Ishikawa (cell line): ENCODE data around the gene HTRA3.

Source experiments
- CEBPB ChIP-seq: IDR thresholded peaks from 2 replicates; pipeline ENCODE4 v1.6.1; 2012
- CREB1 ChIP-seq: IDR thresholded peaks from 2 replicates; pipeline ENCODE4 v1.6.1; 2012; ENCODE audit warnings: low read depth
- EGR1 ChIP-seq: IDR thresholded peaks from 2 replicates; pipeline ENCODE4 v1.6.1; 2012
- EP300 ChIP-seq: IDR thresholded peaks from 2 replicates; pipeline ENCODE4 v1.6.1; 2012; ENCODE audit warnings: borderline replicate concordance
- FOXM1 ChIP-seq: IDR thresholded peaks from 2 replicates; pipeline ENCODE4 v1.6.1; 2012; ENCODE audit warnings: low read depth, borderline replicate concordance
- MAX ChIP-seq: IDR thresholded peaks from 2 replicates; pipeline ENCODE4 v1.6.1; 2012
- NFIC ChIP-seq: IDR thresholded peaks from 2 replicates; pipeline ENCODE4 v1.6.1; 2012
- RAD21 ChIP-seq: IDR thresholded peaks from 2 replicates; pipeline ENCODE4 v1.6.1; 2012; ENCODE audit warnings: low read depth
- REST ChIP-seq: IDR thresholded peaks from 2 replicates; pipeline ENCODE4 v1.6.1; 2012; ENCODE audit warnings: low read depth, mild to moderate bottlenecking
- TAF1 ChIP-seq: IDR thresholded peaks from 2 replicates; pipeline ENCODE4 v1.6.1; 2012; ENCODE audit warnings: low read depth, mild to moderate bottlenecking
- TCF12 ChIP-seq: IDR thresholded peaks from 2 replicates; pipeline ENCODE4 v1.6.1; 2012; ENCODE audit warnings: low read depth
- TEAD4 ChIP-seq: IDR thresholded peaks from 2 replicates; pipeline ENCODE4 v1.6.1; 2012
- USF1 ChIP-seq: IDR thresholded peaks from 2 replicates; pipeline ENCODE4 v1.6.1; 2012
- YY1 ChIP-seq: IDR thresholded peaks from 2 replicates; pipeline ENCODE4 v1.6.1; 2012; ENCODE audit warnings: low read depth
- ZBTB7A ChIP-seq: IDR thresholded peaks from 2 replicates; pipeline ENCODE4 v1.6.1; 2012; ENCODE audit warnings: low read depth

The HTRA3 gene

GRCh38 chr4:8250637-8251036, 18.9 kb upstream of the HTRA3 start:
- TF ChIP-seq FOXM1 (no peak), TAF1 (no peak), NFIC (no peak), EP300 (no peak), USF1 (no peak), EGR1 (no peak), ZBTB7A (no peak), CREB1 (no peak), TEAD4 (no peak), TCF12 (no peak), MAX (no peak)

GRCh38 chr4:8251110-8251883, 18.3 kb upstream of the HTRA3 start:
- TF ChIP-seq CREB1 (no peak), MAX (no peak), FOXM1 (no peak), EGR1 (no peak), TEAD4 (no peak)

GRCh38 chr4:8252301-8253173, 17.0 kb upstream of the HTRA3 start:
- no peak for TF ChIP-seq ZBTB7A
- TF ChIP-seq REST = no peak
- no peak for TF ChIP-seq CEBPB
- TF ChIP-seq FOXM1 = no peak
- no peak for TF ChIP-seq YY1
- TF ChIP-seq EP300 = no peak
- TF ChIP-seq NFIC = no peak
- TF ChIP-seq TCF12 = no peak

- TF ChIP-seq FOXM1 (no peak), TCF12 (no peak), REST (no peak), ZBTB7A (no peak), TAF1 (no peak), MAX (no peak)
Observed at GRCh38 chr4:8254076-8254475, 15.5 kb upstream of the HTRA3 start.

GRCh38 chr4:8255698-8256441, 13.7 kb upstream of the HTRA3 start:
- TF ChIP-seq MAX = no peak; the same call in 1 of the 2 replicates
- no peak for TF ChIP-seq EP300
- TF ChIP-seq TCF12 = peak; percentile 34; the same call in 1 of the 2 replicates
- TF ChIP-seq TAF1 = no peak
- no peak for TF ChIP-seq ZBTB7A
- no peak for TF ChIP-seq EGR1
- TF ChIP-seq REST = no peak
- TF ChIP-seq NFIC = peak; percentile 57
- TF ChIP-seq YY1 = no peak
- no peak for TF ChIP-seq CEBPB
- TF ChIP-seq RAD21 = no peak
- no peak for TF ChIP-seq FOXM1
- no peak; the same call in 1 of the 2 replicates for TF ChIP-seq CREB1
- no peak for TF ChIP-seq USF1
- peak; percentile 62 for TF ChIP-seq TEAD4
